CD4-positive, alpha-beta T cell (primary cell): ENCODE measurements around the gene WDFY4. TPM values are rescaled to one million over a fixed set of nuclear protein-coding genes. Genes with fewer than 3 reads are reported as not detected.

Experiments
- ATAC-seq: fragments of 200-7000 bp; cut with Tn5 transposase; one replicate; pipeline ENCODE4 v1.10.0; 2022; ENCODE audit warnings: mild to moderate bottlenecking; ENCODE audit not compliant: poor library complexity
- CTCF ChIA-PET: fragments of 350-600 bp; sonication (Branson Sonifier 250); formaldehyde crosslinking; loops from one replicate; lab custom pipeline; 2021; ENCODE audit warnings: antibody characterized with exemption, inconsistent platforms; lab: Charles Lee
- POLR2A ChIA-PET: fragments of 350-600 bp; sonication (Branson Sonifier 250); formaldehyde crosslinking; loops from one replicate; lab custom pipeline; 2021; ENCODE audit warnings: antibody characterized with exemption, inconsistent platforms; lab: Charles Lee
- DNase-seq, 14 experiments: peaks; one replicate each; pipeline ENCODE4 v3.0.0-alpha.2; 2013 to 2020; ENCODE audit warnings: mixed read lengths in 2 of 14
- H3K27ac ChIP-seq, 2 donors: one replicate each; pipeline versions ENCODE4 v1.5.1 to v1.7.0; 2013; ENCODE audit warnings: low read length in 2 of 2, low read depth in 1 of 2, mild to moderate bottlenecking in 1 of 2
- H3K27me3 ChIP-seq, 2 experiments: 1 replicate in 1 of 2; 2 replicates in 1 of 2; pipeline versions ENCODE4 v1.6.1 to v1.7.0; 2013; ENCODE audit warnings: low read length in 2 of 2, control low read depth in 1 of 2, mild to moderate bottlenecking in 1 of 2, moderate library complexity in 1 of 2; ENCODE audit not compliant: insufficient read depth in 2 of 2, control insufficient read depth in 1 of 2
- H3K36me3 ChIP-seq: one replicate; pipeline ENCODE4 v1.6.1; 2013; ENCODE audit warnings: low read length, control low read depth; ENCODE audit not compliant: insufficient read depth
- H3K4me1 ChIP-seq: one replicate; pipeline ENCODE4 v1.6.1; 2013; ENCODE audit warnings: low read length, control low read depth; ENCODE audit not compliant: insufficient read depth
- H3K4me3 ChIP-seq: one replicate; pipeline ENCODE4 v1.5.1; 2013; ENCODE audit warnings: mild to moderate bottlenecking, low read length, moderate library complexity
- H3K9me3 ChIP-seq, 2 experiments: 1 replicate in 1 of 2; 2 replicates in 1 of 2; pipeline versions ENCODE4 v1.6.1 to v1.7.0; 2013; ENCODE audit warnings: low read length in 2 of 2, mild to moderate bottlenecking in 2 of 2, control low read depth in 1 of 2, moderate library complexity in 1 of 2; ENCODE audit not compliant: control insufficient read depth in 1 of 2, insufficient read depth in 1 of 2
- H3K27ac Mint-ChIP-seq: one replicate; pipeline ENCODE4 v1.8.0; 2020; ENCODE audit warnings: mixed read lengths
- H3K27me3 Mint-ChIP-seq: one replicate; pipeline ENCODE4 v1.8.0; 2021; ENCODE audit warnings: mixed read lengths
- H3K36me3 Mint-ChIP-seq: one replicate; pipeline ENCODE4 v1.8.0; 2021; ENCODE audit warnings: low read depth, mixed read lengths
- H3K4me1 Mint-ChIP-seq: one replicate; pipeline ENCODE4 v1.8.0; 2021; ENCODE audit warnings: low read depth, mixed read lengths
- H3K4me3 Mint-ChIP-seq: one replicate; pipeline ENCODE4 v1.8.0; 2020; ENCODE audit warnings: mild to moderate bottlenecking, mixed read lengths
- H3K9me3 Mint-ChIP-seq: one replicate; pipeline ENCODE4 v1.8.0; 2020; ENCODE audit warnings: mixed read lengths
- intact Hi-C, 2 experiments: fragments of 100-400 bp; cut with DNase I in 1 of 2; cut with micrococcal nuclease in 1 of 2; formaldehyde crosslinking; loops; one replicate each; pipeline versions ENCODE4 v1.15.1 to v1.9.0; 2023 to 2025; cut with DNase I, micrococcal nuclease
- total RNA-seq, 174 experiments: library from RNA in 2 of 174; stranded (reverse) in 2 of 174; gene quantifications; one replicate each; pipeline ENCODE4 v1.2.3 and lab custom pipeline; 2021 to 2026
- TF ChIP-seq, protein P1 (sequence below): fragments of 200-600 bp; IDR thresholded peaks from one replicate; pipeline ENCODE4 v1.8.0; 2022; ENCODE audit warnings: antibody characterized with exemption, mild to moderate bottlenecking

The WDFY4 gene
- total RNA-seq, 2 experiments from 2014 or later = 1.3 to 2.5 TPM

DNA sequence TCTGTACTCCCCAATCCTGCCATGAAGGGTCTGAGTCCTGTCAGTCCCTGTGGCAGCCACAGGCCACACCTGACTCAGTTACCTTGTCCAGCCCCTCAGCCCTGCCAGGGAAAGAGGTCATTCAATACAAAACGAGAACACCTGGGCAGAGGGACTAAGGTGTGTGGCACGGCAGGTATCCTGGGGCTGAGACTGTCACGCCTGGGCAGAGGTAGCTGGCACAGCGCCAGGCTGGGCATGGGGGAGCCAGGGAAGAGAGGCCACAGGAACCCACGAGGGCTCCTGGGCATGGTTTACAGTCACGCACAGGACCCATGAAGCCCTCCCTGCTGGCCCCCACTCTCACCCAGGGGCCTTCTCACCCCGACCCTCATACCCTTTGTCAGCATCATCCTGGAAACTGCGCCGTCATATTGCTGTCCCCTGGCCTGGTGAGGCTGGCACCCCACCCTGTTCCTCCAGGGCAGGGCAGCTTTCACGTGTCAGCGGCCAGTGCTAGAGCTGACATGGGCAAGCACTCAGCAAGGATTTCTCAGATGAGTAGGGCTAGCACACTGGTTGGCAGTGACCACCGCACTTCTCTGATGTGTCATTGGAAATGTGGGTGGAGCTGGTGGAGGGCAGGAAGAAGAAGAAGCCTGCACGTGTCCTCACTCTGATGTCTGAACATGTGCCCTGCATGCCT, 212.2 kb downstream of the WDFY4 start:
- TF ChIP-seq, protein P1, sequence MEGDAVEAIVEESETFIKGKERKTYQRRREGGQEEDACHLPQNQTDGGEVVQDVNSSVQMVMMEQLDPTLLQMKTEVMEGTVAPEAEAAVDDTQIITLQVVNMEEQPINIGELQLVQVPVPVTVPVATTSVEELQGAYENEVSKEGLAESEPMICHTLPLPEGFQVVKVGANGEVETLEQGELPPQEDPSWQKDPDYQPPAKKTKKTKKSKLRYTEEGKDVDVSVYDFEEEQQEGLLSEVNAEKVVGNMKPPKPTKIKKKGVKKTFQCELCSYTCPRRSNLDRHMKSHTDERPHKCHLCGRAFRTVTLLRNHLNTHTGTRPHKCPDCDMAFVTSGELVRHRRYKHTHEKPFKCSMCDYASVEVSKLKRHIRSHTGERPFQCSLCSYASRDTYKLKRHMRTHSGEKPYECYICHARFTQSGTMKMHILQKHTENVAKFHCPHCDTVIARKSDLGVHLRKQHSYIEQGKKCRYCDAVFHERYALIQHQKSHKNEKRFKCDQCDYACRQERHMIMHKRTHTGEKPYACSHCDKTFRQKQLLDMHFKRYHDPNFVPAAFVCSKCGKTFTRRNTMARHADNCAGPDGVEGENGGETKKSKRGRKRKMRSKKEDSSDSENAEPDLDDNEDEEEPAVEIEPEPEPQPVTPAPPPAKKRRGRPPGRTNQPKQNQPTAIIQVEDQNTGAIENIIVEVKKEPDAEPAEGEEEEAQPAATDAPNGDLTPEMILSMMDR = no peak
- ChIA-PET CTCF (no interaction called here), POLR2A (no interaction called here)
- no peaks in the 10 kb centered on the region for H3K9me3 Mint-ChIP-seq
- H3K27ac ChIP-seq = no peak overlapping the region
- DNase-seq (no peak), ATAC-seq (no peak)
- intact Hi-C loops = no loop called here
- no peaks in the 10 kb centered on the region for H3K4me1 Mint-ChIP-seq
- no peaks in the 10 kb centered on the region for H3K4me1 ChIP-seq
- H3K36me3 Mint-ChIP-seq = no peaks in the 10 kb centered on the region
- H3K36me3 ChIP-seq = no peaks in the 10 kb centered on the region
- H3K27me3 Mint-ChIP-seq = no peaks in the 10 kb centered on the region
- no peak overlapping the region for H3K27ac Mint-ChIP-seq
- H3K4me3 Mint-ChIP-seq = no peak overlapping the region
- peaks cover 0 to 5% of the 10 kb centered on the region in 2 experiments for H3K9me3 ChIP-seq
- H3K27me3 ChIP-seq = no peaks in the 10 kb centered on the region
- H3K4me3 ChIP-seq = no peak overlapping the region

DNA sequence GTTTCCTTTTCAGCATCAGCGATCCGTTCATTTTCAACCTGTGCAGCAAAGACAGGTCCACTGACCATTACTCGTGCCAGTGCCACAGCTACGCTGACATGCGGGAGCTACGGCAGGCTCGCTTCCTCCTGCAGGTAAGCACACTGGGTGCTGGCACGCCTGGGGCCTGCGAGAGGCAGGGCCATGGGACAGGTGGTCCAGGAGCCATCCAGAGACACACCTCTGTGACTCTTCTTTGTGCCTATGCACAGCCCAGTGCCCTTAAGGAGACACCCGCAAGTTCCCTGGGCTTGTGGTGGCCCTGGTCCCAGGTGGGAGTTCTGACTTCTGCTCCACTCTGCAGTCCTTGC, 212.7 kb downstream of the WDFY4 start:
- no peaks in the 10 kb centered on the region for H3K36me3 Mint-ChIP-seq
- no peaks in the 10 kb centered on the region for H3K4me1 Mint-ChIP-seq
- no peak for ATAC-seq
- Histone ChIP-seq H3K4me1 (no peaks in the 10 kb centered on the region), H3K27ac (no peak overlapping the region), H3K9me3 (peaks cover 0 to 7% of the 10 kb centered on the region in 2 experiments), H3K27me3 (no peaks in the 10 kb centered on the region), H3K36me3 (no peaks in the 10 kb centered on the region), H3K4me3 (no peak overlapping the region)
- CTCF ChIA-PET = no interaction called here
- H3K9me3 Mint-ChIP-seq = no peaks in the 10 kb centered on the region
- H3K27me3 Mint-ChIP-seq = no peaks in the 10 kb centered on the region
- TF ChIP-seq, protein P1 = no peak
- H3K27ac Mint-ChIP-seq = no peak overlapping the region
- no peak overlapping the region for H3K4me3 Mint-ChIP-seq
- intact Hi-C loops = no loop called here
- POLR2A ChIA-PET = no interaction called here
- DNase-seq = no peak

DNA sequence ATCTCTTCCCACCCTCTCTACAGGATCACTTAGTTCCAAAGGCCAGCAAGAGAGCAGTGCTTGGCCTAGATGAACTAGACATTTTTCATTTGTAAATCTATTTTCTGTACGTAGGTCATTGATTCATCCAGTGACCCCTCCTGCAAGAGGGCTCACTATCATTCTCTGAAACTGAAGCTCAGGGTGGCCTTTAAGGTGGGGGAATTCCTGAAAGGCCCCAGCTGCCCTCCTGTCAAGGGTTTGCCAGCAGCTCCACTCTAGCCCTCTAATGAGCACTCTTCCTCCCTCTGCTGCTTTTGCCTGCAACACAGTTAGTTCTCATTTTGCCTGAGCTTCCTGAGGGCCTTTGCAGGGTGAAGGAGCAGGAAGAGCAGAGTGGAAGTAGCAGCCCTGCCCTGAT, 213.8 kb downstream of the WDFY4 start:
- intact Hi-C loops = no loop called here
- CTCF ChIA-PET = no interaction called here
- Histone ChIP-seq H3K27ac (no peak overlapping the region), H3K4me3 (no peak overlapping the region), H3K4me1 (no peaks in the 10 kb centered on the region), H3K27me3 (no peaks in the 10 kb centered on the region), H3K9me3 (peaks cover 0 to 7% of the 10 kb centered on the region in 2 experiments), H3K36me3 (no peaks in the 10 kb centered on the region)
- DNase-seq (no peak), ATAC-seq (no peak)
- POLR2A ChIA-PET = no interaction called here
- Mint-ChIP-seq H3K27ac (no peak overlapping the region), H3K4me3 (no peak overlapping the region), H3K4me1 (no peaks in the 10 kb centered on the region), H3K9me3 (no peaks in the 10 kb centered on the region), H3K27me3 (no peaks in the 10 kb centered on the region), H3K36me3 (no peaks in the 10 kb centered on the region)
- TF ChIP-seq, protein P1 = no peak
